NCI-H345 treated with DMSO at 0.1 percent for 48 hours (cell line): ENCODE results near the gene ZMYND19.
"Not testable (repeated sequence)": the region's sequence is repeated elsewhere in the genome, so short reads cannot be mapped to it uniquely, and the experiment has no call there.

ENCODE experiments used
- DNase-seq: peaks from one replicate; lab custom pipeline; 2025; ENCODE audit not compliant: unreplicated experiment; lab: John Stamatoyannopoulos, UW

ZMYND19 gene

GRCh38 chr9:137534256-137535119 is 55.8 kb downstream of the ZMYND19 start:
- DNase-seq: peak; percentile 58

DNA sequence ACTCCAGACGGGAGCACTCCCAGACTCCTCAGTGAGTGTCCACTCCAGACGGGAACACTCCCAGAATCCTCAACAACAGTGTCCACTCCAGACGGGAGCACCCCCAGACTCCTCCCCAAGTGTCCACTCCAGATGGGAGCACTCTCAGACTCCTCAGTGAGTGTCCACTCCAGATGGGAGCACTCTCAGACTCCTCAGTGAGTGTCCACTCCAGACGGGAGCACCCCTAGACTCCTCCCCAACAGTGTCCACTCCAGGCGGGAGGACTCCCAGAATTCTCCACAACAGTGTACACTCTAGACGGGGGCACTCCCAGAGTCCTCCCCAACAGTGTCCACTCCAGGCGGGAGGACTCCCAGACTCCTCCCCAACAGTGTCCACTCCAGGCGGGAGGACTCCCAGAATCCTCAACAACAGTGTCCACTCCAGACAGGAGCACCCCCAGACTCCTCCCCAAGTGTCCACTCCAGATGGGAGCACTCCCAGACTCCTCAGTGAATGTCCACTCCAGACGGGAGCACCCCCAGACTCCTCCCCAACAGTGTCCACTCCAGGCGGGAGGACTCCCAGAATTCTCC is 57.3 kb downstream of the ZMYND19 start:
- not testable (repeated sequence) for DNase-seq
